Prostate gland (tissue), 2 donors: ENCODE data around the gene ZSWIM6. TPM values are rescaled to one million over a fixed set of nuclear protein-coding genes. Genes with fewer than 3 reads are reported as not detected.

Source experiments
- DNase-seq: peaks from one replicate; pipeline ENCODE4 v3.0.0-alpha.2; 2019; ENCODE audit warnings: low spot score
- H3K27ac ChIP-seq, 2 donors: fragments of 200-600 bp; sonication (generic); 2 replicates each; pipeline ENCODE4 v1.5.1; 2017 to 2019
- H3K27me3 ChIP-seq: fragments of 200-600 bp; sonication (generic); replicated peaks from 2 replicates; pipeline ENCODE4 v1.5.1; 2019; ENCODE audit not compliant: insufficient read depth
- H3K36me3 ChIP-seq, 2 donors: fragments of 200-600 bp; sonication (generic); 1 replicate in 1 of 2; 2 replicates in 1 of 2; pipeline versions ENCODE4 v1.5.1 to v1.8.1; 2017 to 2019
- H3K4me1 ChIP-seq: fragments of 200-600 bp; sonication (generic); replicated peaks from 2 replicates; pipeline ENCODE4 v1.5.1; 2019
- H3K4me3 ChIP-seq, 2 donors: fragments of 200-600 bp; sonication (generic); 2 replicates each; pipeline ENCODE4 v1.5.1; 2017 to 2019
- H3K9me3 ChIP-seq: fragments of 200-600 bp; sonication (generic); 2 replicates; pipeline ENCODE4 v1.5.1; 2017
- CTCF ChIP-seq, 4 experiments: fragments of 200-600 bp in 2 of 4; fragments of 450-650 bp in 2 of 4; sonication (generic) in 2 of 4; IDR thresholded peaks; 1 replicate in 3 of 4; 2 replicates in 1 of 4; pipeline ENCODE4 v1.5.1; 2016 to 2019; ENCODE audit warnings: antibody characterized with exemption in 4 of 4, mild to moderate bottlenecking in 2 of 4, moderate library complexity in 2 of 4
- POLR2A ChIP-seq: fragments of 450-650 bp; IDR thresholded peaks from one replicate; pipeline ENCODE4 v1.6.1; 2016; ENCODE audit warnings: antibody characterized with exemption, mild to moderate bottlenecking
- POLR2AphosphoS5 ChIP-seq: sonication (generic); formaldehyde crosslinking; IDR thresholded peaks from one replicate; pipeline ENCODE4 v1.6.1; 2017; ENCODE audit warnings: antibody characterized with exemption
- WGBS: methylation state at CpG from one replicate; pipeline ENCODE4 v1.1.5; 2018; 5-methylcytosine and 5-hydroxymethylcytosine counted together
- intact Hi-C: fragments of 100-400 bp; cut with DNase I; formaldehyde crosslinking; loops from one replicate; pipeline ENCODE4 v1.14.2; 2022
- total RNA-seq, 2 donors: library from RNA; depleted of rRNA; stranded (reverse); fragments of >200 nt; gene quantifications; one replicate each; pipeline ENCODE4 v1.1.0, GENCODE V29; 2016

The ZSWIM6 gene
- total RNA-seq, 2 donors from 2014 or later: 8.7 to 13.7 TPM

- WGBS: 42% methylated on average over 6 of the region's 6 CpGs
- no peak for DNase-seq
Observed at GRCh38 chr5:61575581-61575980, 243.5 kb downstream of the ZSWIM6 start.

GRCh38 chr5:61576556-61576955 lies 244.5 kb downstream of the ZSWIM6 start:
- Histone ChIP-seq H3K27me3 (no peaks in the 10 kb centered on the region), H3K36me3 (no peaks in the 10 kb centered on the region), H3K4me1 (no peaks in the 10 kb centered on the region), H3K4me3 (no peak overlapping the region), H3K9me3 (no peaks in the 10 kb centered on the region), H3K27ac (no peak overlapping the region)
- 99% methylated on average over 3 of the region's 3 CpGs for WGBS
- TF ChIP-seq POLR2A: no peak
- TF ChIP-seq CTCF (IDR thresholded peaks at IDR 0.05): no peak
- no peak for TF ChIP-seq POLR2AphosphoS5
- intact Hi-C loops: no loop called here
- no peak for DNase-seq

More at GRCh38 chr5:61575581-61575980, 243.5 kb downstream of the ZSWIM6 start:
- Histone ChIP-seq H3K27ac (no peak overlapping the region), H3K4me3 (no peak overlapping the region), H3K4me1 (no peaks in the 10 kb centered on the region), H3K36me3 (no peaks in the 10 kb centered on the region), H3K9me3 (no peaks in the 10 kb centered on the region), H3K27me3 (no peaks in the 10 kb centered on the region)
- TF ChIP-seq POLR2AphosphoS5: no peak
- no peak for TF ChIP-seq POLR2A
- TF ChIP-seq CTCF (IDR thresholded peaks at IDR 0.05): no peak
- intact Hi-C loops: no loop called here

- no peaks in the 10 kb centered on the region for H3K36me3 ChIP-seq
- H3K27me3 ChIP-seq: no peaks in the 10 kb centered on the region
- TF ChIP-seq CTCF (IDR thresholded peaks at IDR 0.05) (no peak), POLR2AphosphoS5 (no peak), POLR2A (no peak)
- no peaks in the 10 kb centered on the region for H3K9me3 ChIP-seq
- no peak overlapping the region for H3K27ac ChIP-seq
- WGBS: 96% methylated on average over 1 of the region's 1 CpG
- H3K4me1 ChIP-seq: no peaks in the 10 kb centered on the region
- intact Hi-C loops: no loop called here
- H3K4me3 ChIP-seq: no peak overlapping the region
- no peak for DNase-seq
Observed at GRCh38 chr5:61578858-61579503, 246.9 kb downstream of the ZSWIM6 start.

- Histone ChIP-seq H3K4me3 (no peak overlapping the region), H3K9me3 (no peaks in the 10 kb centered on the region), H3K4me1 (no peaks in the 10 kb centered on the region), H3K36me3 (no peaks in the 10 kb centered on the region), H3K27ac (no peak overlapping the region), H3K27me3 (no peaks in the 10 kb centered on the region)
- WGBS: 6% methylated on average over 2 of the region's 2 CpGs
- intact Hi-C loops: no loop called here
- TF ChIP-seq CTCF (IDR thresholded peaks at IDR 0.05) (no peak), POLR2AphosphoS5 (no peak), POLR2A (no peak)
- no peak for DNase-seq
Observed at GRCh38 chr5:61582205-61582820, 250.3 kb downstream of the ZSWIM6 start.

GRCh38 chr5:61582887-61583286 lies 250.8 kb downstream of the ZSWIM6 start:
- no peak for TF ChIP-seq POLR2AphosphoS5
- no peak for TF ChIP-seq POLR2A
- TF ChIP-seq CTCF (IDR thresholded peaks at IDR 0.05): no peak
- no peak overlapping the region for H3K27ac ChIP-seq
- H3K4me3 ChIP-seq: no peak overlapping the region
- no peaks in the 10 kb centered on the region for H3K27me3 ChIP-seq
- DNase-seq: no peak
- no peaks in the 10 kb centered on the region for H3K36me3 ChIP-seq
- WGBS: 42% methylated on average over 3 of the region's 3 CpGs
- no peaks in the 10 kb centered on the region for H3K4me1 ChIP-seq
- no peaks in the 10 kb centered on the region for H3K9me3 ChIP-seq
- intact Hi-C loops: no loop called here
